ENCODE results near the gene CLASP1.
"Not testable (repeated sequence)": the region's sequence is repeated elsewhere in the genome, so short reads cannot be mapped to it uniquely, and the experiment has no call there.

CLASP1 gene

DNA sequence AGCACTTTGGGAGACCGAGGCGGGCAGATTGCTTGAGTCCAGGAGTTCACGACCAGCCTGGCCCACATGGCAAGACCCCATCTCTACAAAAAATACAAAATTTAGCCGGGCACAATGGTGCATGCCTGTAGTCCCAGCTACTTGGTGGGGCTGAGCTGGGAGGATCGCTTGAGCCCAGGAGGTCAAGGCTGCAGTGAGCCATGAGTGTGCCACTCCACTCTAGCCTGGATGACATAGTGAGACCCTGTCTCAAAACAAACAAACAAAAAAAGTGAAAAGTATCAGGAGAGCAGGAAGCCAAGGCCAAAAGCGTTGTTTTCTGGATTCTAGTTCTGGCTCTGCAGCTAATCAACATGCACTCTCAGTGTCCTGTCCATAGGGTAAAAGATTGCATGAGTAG is 10.7 kb upstream of the CLASP1 start:
- DNase-seq, result no peak

- not testable (repeated sequence) for DNase-seq
These were observed 9.1 kb upstream of the CLASP1 start for GRCh38 chr2:121658393-121658792.

GRCh38 chr2:121653035-121653434 is 3.8 kb upstream of the CLASP1 start:
- DNase-seq, result no peak

DNA sequence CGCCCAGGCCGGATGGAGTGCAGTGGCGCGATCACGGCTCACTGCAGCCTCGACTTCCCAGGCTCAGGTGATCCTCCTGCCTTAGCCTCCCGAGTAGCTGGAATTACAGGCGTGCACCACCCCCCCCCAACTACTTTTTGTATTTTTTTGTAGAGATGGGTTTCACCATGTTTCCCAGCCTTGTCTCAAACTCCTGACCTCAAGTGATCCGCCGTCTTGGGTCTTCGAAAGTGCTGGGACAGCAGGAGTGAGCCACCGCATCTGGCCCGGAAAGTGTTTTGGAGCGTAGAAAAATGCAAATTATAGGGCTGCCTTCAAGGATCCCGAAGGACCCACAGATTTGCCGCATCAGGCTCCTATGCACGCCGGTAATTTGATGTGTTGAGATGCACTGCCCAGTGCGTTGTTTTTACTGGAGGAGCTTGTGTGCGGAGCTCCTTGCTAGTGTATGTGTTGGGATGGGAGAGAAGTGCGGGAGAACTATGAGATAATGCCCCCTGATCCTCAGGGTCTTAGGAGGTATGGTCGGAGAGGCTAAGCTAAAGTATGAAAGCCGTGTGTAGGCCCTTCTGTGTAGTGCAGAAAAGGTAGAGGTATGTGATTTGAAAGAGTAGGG is 1.2 kb upstream of the CLASP1 start:
- peak; percentile 8 for DNase-seq

- DNase-seq, result peak; percentile 95
These were observed 493 bp upstream of the CLASP1 start for GRCh38 chr2:121649596-121650314.

DNA sequence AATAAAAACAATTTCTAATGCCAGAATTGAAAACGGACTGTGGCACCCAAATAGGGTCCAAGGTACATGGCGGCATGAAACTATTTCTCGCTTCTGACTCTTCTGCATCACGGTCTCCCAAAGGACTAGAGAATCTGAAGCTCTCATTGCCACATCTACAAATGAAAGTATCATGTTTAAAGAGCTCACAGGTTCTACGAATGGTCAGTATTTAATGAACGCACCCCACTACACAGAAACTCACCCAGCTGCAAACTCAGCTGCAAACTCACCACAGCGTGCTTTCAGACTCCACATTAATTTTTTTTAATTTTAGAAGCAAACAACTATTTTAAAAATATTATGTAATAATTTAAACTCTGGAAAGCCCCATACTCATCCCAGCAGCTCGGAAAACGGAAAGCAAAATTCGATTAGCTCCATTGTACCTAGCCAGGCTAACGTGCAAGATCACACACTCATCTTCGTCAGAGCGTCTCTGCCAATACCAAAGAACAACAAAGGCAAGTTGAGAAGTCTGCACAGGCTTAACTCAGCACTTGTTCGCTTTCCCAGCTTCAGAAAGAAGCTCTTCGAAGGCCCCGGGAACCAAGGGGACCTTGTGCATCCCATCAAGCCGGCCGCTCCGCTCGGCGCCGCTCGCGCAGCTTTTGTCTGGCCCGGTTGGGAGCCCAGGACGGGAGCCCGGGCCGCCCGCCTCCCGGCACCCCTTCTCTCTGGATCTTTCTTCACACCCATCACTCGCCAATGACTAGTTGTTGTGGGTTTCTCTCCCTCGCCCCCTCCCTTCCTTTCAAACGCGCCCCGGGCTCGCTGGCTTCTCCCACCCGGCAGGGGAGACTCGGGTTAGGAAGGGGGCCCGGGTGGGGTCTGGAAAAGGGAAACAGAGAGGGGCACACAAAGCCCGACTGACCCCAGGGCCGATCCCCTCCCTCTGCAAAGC is 785 bp downstream of the CLASP1 start:
- peak; percentile 34 for DNase-seq

GRCh38 chr2:121647396-121647795 is 1.9 kb downstream of the CLASP1 start:
- DNase-seq, result no peak

DNA sequence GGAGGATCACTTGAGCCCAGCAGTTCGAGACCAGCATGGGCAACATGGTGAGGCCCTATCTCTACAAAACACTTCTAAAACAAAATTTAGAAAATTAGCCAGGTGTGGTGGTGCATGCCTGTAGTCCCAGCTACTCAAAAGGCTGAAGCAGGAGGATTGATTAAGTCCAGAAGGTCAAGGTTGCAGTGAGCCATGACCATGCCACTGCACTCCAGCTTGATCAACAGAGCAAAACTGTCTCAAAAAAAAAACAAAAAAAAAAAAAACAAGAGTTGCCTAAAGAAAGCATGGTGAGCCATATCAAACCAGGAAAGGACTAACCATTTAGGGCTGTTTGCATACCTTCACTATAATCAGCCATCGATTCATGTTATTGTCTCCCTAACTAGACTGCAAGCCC is 4.5 kb downstream of the CLASP1 start:
- no peak for DNase-seq

- DNase-seq, result no peak
These were observed 5.4 kb downstream of the CLASP1 start for GRCh38 chr2:121643877-121644276.

GRCh38 chr2:121640380-121641316 is 8.6 kb downstream of the CLASP1 start:
- DNase-seq, result no peak

DNA sequence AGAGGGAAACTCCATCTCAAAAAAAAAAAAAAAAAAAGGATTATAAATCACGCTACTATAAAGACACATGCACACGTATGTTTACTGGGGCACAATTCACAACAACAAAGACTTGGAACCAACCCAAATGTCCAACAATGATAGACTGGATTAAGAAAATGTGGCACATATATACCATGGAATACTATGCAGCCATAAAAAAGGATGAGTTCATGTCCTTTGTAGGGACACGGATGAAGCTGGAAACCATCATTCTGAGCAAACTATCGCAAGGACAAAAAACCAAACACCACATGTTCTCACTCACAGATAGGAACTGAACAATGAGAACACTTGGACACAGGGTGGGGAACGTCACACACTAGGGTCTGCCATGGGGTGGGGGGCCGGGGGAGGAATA is 9.4 kb downstream of the CLASP1 start:
- not testable (repeated sequence) for DNase-seq

DNA sequence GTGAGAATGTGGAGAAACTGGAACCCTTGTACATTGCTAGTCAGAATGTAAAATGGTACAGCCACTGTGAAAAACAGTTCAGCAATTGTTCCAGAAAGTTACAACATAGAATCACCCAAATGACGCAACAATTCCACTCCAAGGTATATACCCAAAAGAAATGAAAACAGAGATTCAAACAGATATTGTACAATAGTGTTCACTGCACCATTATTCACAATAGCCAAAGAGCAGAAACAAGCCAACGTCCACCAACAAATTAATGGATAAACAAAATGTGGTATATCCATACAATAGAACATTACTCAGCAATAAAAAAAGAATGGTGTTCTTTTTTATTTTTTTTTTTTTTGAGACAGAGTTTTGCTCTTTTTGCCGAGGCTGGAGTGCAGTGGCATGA is 10.9 kb downstream of the CLASP1 start:
- no peak for DNase-seq

DNA sequence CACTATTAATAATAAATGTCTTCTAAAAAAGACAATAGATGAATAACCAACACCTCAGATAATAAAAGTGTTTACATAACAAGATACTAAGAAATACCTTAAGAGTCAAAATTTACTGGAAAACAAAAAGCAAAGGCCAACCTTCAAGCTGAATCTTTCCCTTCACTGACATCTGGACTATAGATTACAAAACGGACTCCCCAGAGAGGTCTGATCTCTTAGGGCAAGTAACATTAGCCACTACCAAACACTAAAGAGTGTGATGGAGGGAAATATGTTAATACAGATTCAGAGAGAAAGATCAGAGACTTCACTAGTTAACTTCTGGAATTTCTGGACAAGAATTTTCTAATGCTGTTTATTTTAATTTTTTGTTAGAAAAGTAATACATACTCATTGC is 13.9 kb downstream of the CLASP1 start:
- DNase-seq, result no peak

GRCh38 chr2:121634354-121635307 is 14.6 kb downstream of the CLASP1 start:
- no peak for DNase-seq

- no peak for DNase-seq
These were observed 15.8 kb downstream of the CLASP1 start for GRCh38 chr2:121633463-121633862.

DNA sequence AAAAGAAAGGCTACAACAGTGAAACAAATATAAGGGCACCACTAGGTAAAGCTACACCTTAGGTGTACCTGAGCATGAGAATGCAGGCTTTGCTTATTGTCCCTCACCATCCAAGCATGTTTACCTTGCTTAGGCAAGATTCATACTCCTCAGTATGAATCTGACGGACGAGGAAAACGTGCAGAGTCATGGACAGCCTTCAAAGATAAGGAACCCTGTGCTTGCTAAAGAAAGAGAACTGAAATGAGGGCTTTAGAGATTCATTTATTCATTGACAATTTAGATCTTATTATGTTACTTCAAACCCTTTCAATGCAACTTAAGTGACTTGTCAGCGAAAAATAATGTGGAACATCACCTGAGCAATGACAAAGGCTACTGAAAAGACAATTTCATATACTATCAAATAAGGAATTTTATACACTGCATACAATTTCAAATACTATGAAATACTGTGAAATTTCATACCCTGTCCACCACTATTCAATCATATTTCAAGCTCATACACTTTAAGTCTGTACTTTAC is 21.7 kb downstream of the CLASP1 start:
- no peak for DNase-seq

GRCh38 chr2:121626777-121627524 is 22.3 kb downstream of the CLASP1 start:
- DNase-seq, result no peak

GRCh38 chr2:121625953-121626352 is 23.3 kb downstream of the CLASP1 start:
- no peak for DNase-seq

- DNase-seq, result no peak
These were observed 32.1 kb downstream of the CLASP1 start for GRCh38 chr2:121617042-121617599.

- DNase-seq, result no peak
These were observed 35.5 kb downstream of the CLASP1 start for GRCh38 chr2:121613774-121614173.
